Activated CD8-positive, alpha-beta memory T cell treated with anti-CD3 and anti-CD28 coated beads for 36 hours (primary cell): ENCODE measurements around the gene SCGB1C2. TPM values are rescaled to one million over a fixed set of nuclear protein-coding genes. Genes with fewer than 3 reads are reported as not detected.
"Not testable (repeated sequence)": the region's sequence is repeated elsewhere in the genome, so short reads cannot be mapped to it uniquely, and the experiment has no call there.

Experiments
- CTCF ChIA-PET: fragments of 350-600 bp; sonication (Branson Sonifier 250); formaldehyde crosslinking; loops from one replicate; lab custom pipeline; 2021; ENCODE audit warnings: antibody characterized with exemption; lab: Charles Lee
- POLR2A ChIA-PET: fragments of 350-600 bp; sonication (Branson Sonifier 250); formaldehyde crosslinking; loops from one replicate; lab custom pipeline; 2021; ENCODE audit warnings: antibody characterized with exemption; lab: Charles Lee
- total RNA-seq, 2 experiments: library from RNA; stranded (reverse); gene quantifications; one replicate each; pipeline ENCODE4 v1.2.3, GENCODE V29; 2021

SCGB1C2 gene
- total RNA-seq: not detected

DNA sequence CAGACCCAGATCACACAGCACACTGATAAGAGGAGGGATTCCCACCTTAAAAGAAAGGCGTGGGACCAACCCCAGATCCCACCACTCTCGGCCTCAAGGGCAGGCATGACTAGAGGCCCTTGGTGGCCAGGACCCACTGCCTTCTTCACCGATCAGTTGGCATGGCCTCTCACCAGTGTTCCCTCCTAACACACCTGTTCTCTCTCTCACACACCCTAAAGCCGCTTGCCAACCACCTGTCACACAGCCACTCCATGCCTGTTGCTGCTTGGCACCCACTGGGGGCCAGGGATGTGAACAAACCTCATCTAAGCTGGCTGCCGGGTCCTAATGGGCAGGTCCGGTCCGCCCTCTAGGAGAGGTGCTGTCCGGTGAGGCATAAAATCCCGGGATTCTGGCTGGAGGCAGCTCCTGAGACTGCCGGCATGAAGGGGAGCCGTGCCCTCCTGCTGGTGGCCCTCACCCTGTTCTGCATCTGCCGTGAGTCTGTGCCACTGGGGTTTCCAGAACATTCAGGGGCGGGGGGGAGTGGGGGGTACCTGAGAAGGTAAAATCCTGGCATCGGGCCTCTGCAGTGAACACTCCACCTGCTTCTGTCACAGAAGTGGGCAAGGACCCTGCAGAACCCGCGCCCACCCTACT lies at the start of gene SCGB1C2:
Gene SCGB1C2 (plus strand): TSS at position 404 of the 642 bp plus-strand sequence. CDS start 22 bp downstream, at position 426.
- POLR2A ChIA-PET, CTCF ChIA-PET: not testable (repeated sequence)

DNA sequence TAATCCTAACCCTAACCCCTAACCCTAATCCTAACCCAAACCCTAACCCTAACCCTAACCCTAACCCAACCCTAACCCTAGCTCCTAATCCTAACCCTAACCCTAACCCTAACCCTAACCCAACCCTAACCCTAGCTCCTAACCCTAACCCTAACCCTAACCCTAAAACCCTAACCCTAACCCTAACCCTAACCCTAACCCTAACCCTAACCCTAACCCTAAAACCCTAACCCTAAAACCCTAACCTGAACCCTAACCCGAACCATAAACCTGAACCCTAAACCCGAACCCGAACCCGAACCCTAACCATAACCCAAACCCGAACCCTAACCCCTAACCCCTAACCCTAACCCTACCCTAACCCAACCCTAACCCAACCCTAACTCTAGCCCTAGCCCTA lies 24.3 kb upstream of the SCGB1C2 start:
- CTCF ChIA-PET: not testable (repeated sequence)

DNA sequence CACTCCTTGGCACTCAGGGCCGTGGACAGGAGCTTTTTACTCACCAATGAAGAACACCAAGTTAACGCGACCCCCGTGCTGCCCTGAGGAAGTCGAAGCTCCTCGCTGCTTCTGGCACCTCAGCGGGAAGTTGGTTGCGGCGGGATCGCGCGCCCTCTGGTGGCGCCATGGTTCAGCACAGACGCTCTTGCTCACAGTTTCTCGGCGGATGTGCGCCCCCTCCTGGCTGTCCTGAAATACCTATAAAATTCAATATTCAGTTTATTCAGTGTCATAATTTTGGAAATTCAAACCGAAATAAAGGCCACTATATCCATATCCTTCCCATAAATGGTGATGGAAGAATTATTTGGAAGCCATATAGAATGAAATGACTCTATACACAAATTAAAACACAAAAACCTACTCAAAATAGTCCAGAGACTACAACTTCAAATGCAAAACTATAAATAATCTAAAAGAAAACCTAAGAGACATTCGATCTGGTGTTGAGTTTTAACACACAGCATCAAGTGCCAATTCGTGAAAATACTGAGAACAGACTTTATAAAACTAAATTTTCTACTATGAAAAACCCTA lies 18.9 kb upstream of the SCGB1C2 start:
- CTCF ChIA-PET, POLR2A ChIA-PET: not testable (repeated sequence)

More for the DNA sequence above, 24.3 kb upstream of the SCGB1C2 start:
- POLR2A ChIA-PET: not testable (repeated sequence)

DNA sequence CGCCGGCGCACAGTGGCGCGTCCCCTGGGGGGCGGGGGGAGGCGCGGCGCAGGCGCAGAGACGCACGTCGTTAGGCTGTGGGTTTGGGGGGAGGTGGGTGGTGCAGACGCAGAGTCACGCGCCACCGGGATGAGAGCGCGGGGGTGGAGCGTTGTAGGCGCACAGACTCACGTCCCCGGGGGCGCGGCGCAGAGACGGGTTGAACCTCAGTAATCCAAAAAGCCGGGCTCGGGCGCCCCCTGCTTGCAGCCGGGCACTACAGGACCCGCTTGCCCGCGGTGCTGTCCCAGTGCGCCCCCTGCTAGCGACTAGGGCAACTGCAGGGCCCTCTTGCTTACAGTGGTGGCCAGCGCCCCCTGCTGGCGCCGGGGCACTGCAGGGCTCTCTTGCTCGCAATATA lies 3.4 kb upstream of the SCGB1C2 start:
- POLR2A ChIA-PET, CTCF ChIA-PET: not testable (repeated sequence)

DNA sequence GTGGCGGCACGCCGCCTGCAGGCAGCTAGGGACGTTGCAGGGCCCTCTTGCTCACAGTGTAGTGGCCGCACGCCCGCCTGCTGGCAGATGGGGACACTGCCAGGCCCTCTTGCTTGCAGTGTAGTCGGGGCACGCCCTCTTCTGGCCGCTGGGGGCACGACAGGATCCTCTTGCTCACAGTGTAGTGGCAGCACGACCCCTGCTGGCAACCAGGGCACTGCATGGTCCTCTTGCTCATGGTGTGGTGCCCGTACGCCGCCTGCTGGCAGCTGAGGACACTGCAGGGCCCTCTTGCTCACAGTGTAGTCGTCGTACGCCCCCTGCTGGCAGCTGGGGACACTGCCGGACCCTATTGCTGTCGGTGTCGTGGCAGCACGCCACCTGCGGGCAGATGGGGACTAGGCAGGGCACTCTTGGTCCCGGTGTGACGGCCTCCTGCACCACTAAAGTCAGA lies 3.0 kb upstream of the SCGB1C2 start:
- CTCF ChIA-PET, POLR2A ChIA-PET: not testable (repeated sequence)

DNA sequence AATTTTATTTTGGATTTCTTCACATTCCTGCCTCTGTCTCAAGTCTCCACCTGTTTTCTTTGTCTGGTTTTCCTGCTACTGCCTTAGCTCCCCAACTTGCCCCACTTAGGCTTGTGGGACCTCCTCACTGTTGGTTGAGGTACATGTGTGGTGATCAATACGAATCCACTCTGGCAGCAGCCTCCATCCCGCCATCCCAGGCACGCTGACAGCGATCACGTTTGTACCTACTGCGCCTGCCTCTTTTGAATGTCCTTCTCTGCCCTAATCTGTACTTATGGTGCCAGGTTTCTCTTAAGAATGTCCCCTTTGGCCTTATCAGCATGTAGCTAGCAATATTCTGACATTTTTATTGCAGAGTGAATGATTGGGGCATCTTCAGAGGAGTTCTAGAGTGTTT lies 2.3 kb upstream of the SCGB1C2 start:
- POLR2A ChIA-PET: not testable (repeated sequence)

DNA sequence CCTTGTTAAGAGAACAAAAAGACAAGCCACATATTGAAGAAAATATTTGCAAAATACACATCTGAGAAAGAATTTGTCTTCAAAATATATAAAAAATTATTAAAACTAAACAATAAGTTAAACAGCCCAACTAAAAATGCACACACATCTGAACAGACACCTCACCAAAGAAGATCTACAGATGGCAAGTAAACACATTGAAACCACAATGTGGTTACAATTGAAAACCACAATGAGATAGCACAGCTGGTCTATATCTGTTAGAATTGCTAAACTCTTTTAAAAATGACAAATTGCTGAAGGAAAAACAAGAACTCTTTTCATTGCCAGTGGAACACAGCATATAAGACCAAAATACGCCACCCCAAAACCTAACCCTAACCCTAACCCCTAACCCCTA lies 1.5 kb upstream of the SCGB1C2 start:
- CTCF ChIA-PET, POLR2A ChIA-PET: not testable (repeated sequence)

More for the DNA sequence above, 2.3 kb upstream of the SCGB1C2 start:
- CTCF ChIA-PET: not testable (repeated sequence)

DNA sequence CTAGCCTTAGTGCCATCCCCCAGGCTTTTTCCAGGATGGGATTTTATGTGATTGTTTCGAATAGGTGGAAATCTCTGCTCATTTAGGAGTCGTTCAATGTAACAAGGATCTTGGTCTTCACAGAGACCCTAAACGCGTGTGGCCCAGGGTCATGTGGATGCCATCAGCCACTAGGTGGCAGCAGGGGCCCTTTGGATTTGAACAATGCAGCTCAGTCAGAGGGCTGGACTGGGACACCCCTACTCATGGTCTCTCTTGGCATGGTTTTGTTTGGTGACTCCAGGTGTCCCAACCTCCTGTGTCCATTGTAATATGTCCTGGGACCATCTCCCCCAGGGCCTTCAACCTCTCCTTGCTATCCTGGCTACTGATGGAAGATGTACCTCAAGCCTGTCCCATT lies 838 bp upstream of the SCGB1C2 start:
- CTCF ChIA-PET, POLR2A ChIA-PET: not testable (repeated sequence)

DNA sequence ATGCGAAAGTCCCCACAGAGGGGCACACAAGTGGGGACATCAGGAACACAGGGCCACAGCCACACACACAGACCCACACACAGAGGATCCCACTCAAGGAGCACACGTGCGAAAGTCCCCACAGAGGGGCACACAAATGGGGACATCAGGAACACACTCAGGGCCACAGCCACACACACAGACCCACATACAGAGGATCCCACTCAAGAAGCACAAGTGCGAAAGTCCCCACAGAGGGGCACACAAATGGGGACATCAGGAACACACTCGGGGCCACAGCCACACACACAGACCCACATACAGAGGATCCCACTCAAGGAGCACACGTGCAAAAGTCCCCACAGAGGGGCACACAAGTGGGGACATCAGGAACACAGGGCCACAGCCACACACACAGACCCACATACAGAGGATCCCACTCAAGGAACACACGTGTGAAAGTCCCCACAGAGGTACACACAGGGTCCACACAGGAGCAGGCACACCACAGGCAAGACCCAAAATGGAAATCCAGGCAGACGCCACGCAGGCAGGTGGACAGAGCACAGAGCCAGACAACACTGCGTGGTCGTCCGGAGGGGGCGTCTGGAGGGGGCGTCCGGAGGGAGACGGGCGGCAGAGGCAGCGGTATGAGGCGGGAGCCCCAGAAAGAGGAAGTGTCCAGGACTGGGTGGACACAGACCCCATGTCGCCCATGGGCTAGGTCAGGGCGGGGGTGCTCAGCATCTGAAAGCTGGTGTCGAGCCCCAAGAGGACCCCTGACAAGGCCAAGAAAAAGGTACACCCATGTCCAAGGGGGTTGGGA lies 2.2 kb downstream of the SCGB1C2 start:
- CTCF ChIA-PET, POLR2A ChIA-PET: not testable (repeated sequence)

DNA sequence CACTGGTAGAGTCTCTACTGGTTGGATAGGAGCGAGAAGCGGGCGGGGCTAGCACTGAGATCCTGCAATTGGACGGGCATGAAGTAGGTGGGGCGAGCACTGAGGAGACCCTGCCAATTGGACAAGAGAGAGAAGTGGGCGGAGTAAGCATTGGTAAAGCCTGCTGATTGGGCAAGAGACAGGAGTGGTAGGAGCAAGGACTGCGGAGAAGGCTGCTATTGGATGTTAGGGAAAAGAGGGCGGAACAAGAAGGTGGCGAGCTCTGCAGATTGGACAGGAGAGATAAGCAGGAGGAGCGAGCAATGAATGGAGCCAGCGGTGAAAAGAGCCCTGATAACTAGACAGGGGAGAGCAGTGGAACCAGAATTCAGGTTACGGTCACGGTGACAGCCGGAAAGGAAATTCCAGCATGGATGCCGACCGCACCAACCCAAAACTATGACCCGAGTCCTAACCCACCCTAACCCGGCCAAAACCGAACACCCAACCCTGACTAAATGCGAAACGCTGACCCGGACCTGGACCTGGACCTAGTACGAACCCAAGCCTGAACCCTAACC lies 4.8 kb downstream of the SCGB1C2 start:
- POLR2A ChIA-PET: no interaction called here
- CTCF ChIA-PET: no interaction called here

DNA sequence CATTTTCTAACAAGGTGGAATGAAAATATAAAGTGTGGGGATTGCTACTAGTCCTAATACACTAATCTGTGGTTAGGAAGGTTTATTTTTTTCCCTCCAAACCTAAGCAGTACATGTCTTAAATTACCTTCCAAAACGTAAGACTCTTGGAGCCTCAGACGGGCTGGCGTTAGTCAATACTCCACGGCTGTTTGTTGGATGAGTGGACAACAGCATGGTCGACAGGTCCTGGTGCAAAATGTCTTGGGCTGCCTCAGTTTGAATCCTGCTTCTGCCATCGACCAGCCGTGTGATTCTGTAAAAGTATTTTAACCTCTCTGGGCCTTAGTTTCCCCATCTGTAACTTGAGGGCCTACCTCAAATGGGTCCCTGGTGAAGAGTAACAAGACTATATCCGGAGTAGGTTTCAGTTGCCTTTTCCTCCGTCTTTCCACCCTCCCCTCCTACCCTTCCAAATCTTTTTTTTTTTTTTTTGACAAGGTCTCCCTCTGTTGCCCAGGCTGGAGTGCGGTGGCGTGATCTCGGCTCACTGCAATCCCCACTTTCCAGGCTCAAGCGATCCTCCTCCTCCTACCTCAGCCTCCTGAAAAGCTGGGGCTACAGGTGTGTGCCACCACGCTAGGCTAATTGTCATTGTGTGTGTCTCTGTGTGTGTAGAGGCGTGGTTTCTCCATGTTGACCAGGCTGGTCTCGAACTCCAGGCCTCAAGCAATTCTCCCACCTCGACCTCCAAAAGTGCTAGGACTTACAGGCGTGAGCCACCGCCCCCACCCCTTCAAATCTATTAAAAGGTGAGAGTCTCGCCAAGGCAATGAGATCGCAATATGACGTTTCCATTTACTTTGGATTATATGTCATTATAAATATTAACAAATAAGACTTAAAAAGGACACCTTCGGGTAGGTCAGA lies 5.8 kb downstream of the SCGB1C2 start:
- ChIA-PET CTCF (interaction anchor here (1.1 to 1.6 kb wide), 2 partner anchors 270 to 833 kb away, joined by 3 read pairs; no protein-coding TSS in a partner anchor), POLR2A (no interaction called here)

DNA sequence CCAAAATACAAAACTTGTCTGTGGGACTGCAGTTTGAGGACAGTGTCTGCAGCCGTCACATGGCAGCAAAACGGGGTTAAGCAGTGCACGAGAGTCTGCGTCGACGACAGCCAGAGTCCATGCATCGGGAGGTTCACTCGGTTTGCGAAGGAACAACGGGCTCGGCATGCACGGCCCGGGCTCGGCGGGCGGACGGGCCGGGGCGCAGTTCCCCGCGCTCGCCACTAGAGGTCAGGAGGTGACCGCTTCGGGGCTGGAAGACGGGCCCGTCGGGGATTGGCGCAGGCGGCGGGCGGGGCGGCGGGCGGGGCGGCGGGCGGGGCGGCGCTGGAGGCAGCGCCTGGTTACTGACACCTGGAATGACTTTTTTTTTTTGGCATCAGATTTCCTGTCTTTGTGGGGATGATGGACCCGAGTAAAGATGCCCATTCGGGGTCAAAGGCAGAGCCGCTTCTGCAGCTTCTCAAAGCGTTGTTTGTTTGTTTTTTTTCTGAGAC lies 6.5 kb downstream of the SCGB1C2 start:
- ChIA-PET CTCF (interaction anchor here (1.1 to 1.7 kb wide), 3 partner anchors 242 to 833 kb away, joined by 3 to 4 read pairs (median 3); no protein-coding TSS in a partner anchor), POLR2A (no interaction called here)

DNA sequence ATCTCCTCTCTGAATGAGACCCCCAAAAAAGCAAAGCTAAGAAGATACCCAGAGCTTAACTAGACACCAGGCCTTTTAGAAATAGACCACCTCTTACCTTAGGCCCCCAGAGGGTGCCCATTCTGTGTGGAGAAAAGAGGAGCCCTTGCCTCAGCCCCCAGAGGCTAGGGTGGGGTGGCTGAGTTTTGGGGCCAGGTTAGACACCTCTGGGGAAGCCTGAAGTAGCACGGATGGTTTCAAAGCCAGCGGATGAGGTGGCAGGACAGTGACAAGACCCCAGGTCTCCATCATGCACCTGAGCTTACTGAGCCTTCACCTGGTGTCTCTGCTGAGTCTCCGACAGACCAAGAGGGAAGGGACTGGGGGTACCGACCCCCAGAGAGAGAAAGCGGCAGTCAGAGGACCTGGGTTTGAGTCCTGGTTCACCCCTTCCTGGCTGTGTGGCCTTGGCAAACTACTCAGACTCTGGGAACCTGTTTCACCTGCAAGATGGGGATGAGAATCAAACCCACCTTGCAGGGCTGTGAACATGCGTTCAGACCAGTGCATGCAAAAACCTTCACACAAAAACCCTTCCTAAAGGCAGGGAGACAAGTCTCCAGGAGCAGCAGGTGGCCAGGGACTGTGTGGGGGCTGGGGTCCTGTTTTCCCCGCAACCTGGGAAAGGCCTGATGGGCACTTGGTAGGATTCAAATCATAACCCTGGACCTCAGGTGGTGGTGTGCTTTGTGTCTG lies 7.7 kb downstream of the SCGB1C2 start:
- CTCF ChIA-PET: interaction anchor here (1.7 kb wide), 1 partner anchor 240 kb away, joined by 4 read pairs; no protein-coding TSS in a partner anchor

DNA sequence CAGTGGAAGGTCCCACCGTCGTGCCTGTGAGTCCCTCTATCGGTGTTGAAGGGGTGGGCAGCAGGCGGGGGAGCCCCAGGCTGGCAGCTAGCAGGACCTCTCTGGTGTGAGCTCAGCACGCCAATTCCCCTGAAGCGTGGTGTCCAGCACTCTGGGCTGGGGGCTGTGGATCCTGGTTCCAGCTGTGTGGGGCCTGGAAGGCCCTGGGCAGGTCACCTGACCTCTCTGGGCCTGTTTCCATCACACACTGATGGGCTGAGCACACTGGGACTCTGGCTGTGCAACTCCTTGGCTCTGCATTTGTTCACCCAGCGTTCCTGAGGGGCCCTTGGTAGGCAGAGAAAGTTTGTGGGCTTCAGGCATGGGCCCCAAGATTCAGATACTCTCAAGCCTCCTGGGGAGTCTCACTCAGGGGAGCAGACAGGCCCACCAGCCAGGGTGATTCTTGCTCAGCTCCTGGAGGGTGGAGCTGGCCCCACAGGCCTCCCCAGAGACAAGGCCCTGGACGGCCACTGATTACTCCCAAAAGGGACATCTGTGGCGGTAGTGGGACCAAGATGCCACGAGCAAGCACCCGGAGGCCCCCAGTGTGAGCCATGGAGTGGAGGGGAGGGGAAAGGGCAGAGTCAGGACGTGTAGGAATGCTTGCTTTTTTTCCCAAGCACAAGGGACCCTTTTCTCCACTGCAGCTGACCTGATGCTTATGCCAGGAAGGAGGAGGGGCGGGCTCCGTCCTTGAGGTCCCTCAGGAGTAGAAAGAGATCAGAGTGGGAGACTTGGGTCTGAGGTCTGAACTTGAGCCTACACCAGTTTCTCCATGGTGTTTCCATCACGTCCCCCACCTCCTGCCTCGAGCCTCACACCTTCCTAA lies 8.5 kb downstream of the SCGB1C2 start:
- ChIA-PET POLR2A (no interaction called here), CTCF (interaction anchor here (1.2 to 1.7 kb wide), 2 partner anchors 240 to 393 kb away, joined by 3 to 4 read pairs; no protein-coding TSS in a partner anchor)

More for the DNA sequence above, 7.7 kb downstream of the SCGB1C2 start:
- POLR2A ChIA-PET: no interaction called here

DNA sequence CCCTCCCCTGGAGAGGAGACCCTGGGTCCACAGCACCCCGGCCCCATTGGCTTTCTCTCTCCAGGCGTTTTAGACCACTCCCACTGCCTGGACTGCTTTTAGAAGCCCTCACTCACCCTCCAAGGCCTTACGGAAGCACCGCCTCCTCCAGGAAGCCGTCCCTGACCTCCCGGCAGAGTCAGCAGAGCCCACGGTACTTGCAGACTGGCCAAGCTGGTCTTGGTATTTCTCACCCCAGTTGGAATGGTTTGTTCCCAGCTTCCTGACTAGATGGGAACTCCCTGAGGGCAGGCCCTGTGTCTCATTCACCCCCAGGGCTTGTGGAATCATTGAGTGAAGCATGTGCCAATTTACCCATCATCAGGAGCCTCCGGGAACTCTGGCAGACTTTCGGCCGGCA lies 9.2 kb downstream of the SCGB1C2 start:
- CTCF ChIA-PET: interaction anchor here (1.2 kb wide), 1 partner anchor 392 kb away, joined by 3 read pairs; no protein-coding TSS in a partner anchor
- POLR2A ChIA-PET: no interaction called here

DNA sequence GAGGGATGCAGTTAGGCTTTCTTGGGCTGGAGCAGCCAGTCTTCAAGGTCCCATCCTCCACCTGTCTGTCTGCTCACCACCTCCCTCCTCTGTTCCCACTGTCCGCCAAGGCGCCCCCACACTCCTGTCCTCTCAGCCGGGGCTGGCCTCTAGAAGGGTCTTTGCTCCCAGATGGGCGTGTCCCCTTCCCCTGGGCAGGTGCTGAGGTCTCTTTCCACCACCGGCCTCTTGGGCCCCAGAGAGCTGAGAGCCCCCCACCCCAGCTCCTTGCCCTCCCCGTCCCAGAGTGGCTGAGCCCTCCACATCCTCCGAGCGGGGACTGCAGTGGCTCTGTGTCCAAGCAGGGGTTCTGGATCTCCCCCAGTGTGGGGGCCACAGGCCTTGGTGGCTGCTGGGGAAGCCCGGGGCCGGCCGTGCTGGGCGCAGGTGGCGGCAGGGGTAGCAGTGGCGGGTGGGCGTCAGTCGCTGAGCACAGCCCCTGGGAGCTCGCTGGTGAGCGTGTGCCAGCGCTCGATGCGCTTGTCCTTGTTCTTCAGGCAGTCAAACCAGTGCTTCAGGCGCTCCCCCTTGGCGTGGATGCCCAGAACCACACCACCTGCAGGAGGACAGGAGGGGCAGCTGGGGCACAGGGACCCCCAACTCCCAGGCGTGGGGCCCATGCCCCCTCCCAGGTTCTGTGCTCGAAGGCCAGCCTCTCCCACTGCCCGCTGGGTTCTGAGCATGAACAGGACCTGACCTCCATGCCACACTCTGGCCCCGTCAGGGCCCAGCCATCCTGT lies 9.8 kb downstream of the SCGB1C2 start:
- ChIA-PET POLR2A (no interaction called here), CTCF (interaction anchor here (1.2 kb wide), 1 partner anchor 392 kb away, joined by 3 read pairs; no protein-coding TSS in a partner anchor)
